ENCODE results near the gene SRRM3.
"Not testable (repeated sequence)": the region's sequence is repeated elsewhere in the genome, so short reads cannot be mapped to it uniquely, and the experiment has no call there.

DNA sequence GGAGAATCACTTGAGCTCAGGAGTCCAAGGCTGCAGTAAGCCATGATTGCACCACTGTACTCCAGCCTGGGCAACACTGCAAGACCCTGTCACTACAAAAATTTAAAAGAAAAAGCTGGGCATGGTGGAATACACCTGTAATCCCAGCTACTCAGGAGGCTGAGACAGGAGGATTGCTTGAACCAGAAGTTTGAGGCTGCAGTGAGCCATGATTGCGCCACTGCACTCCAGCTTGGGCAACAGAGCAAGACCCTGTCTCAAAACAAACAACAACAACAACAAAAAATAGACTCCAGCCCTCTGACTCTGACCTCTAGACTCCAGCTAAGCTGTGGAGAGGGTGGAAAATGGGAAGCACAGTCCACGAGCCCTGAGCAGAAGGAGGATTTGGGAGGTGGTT lies 69.7 kb downstream of the SRRM3 start:
- TF ChIP-seq ZNF274 (IDR thresholded peaks at IDR 0.05; ENCODE audit: low read depth, low read length); SUZ12 (IDR thresholded peaks at IDR 0.05; ENCODE audit: extremely low read depth, insufficient read depth, insufficient read length): not testable (repeated sequence)
